Measurements from ENCODE around the gene AUP1.
"Not testable (repeated sequence)": the region's sequence is repeated elsewhere in the genome, so short reads cannot be mapped to it uniquely, and the experiment has no call there.

The AUP1 gene
- total RNA-seq: 157 to 211 reads per million in 2 experiments

DNA sequence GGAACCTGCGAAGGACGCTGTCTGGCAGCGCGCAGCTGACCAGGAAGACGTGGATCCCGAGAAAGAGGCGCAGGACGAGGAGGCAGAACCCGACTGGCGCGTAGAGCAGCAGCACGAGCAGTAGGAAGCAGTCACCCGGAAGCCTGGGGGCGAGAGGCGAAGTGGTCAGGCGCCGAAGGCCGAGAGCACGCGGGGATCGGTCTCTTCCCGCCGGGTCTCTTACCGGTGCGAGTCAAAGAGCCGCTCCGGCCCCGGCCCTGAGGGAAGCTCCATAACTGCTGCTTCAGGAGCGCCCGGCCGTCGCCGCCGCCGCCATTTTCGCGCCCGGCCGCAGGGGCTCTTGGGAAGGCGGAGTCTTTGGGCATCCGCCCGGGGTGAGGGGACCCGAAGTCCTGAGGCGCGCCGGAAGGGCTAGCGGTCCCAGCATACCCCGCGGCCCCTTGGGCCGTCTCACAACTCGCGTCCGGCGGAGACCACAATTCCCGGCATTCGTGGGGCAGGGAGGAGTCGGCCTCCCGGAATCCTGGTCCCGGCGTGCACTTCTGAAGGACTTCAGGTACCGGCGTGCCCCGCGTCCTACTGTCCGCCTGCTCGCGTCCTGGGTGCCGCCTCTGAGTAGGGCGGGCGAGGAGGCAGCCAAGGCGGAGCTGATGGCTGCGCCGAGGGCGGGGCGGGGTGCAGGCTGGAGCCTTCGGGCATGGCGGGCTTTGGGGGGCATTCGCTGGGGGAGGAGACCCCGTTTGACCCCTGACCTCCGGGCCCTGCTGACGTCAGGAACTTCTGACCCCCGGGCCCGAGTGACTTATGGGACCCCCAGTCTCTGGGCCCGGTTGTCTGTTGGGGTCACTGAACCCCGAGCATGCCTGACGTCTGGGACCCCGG, at the start of gene AUP1, which contains the start of gene HTRA2:
Gene AUP1 (minus strand): TSS at position 350 of the 882 bp plus-strand sequence. CDS start 77 bp downstream, at position 273.
Gene HTRA2 (plus strand): TSS at position 577 of the 882 bp plus-strand sequence. CDS start 74 bp downstream, at position 651.
- peak; percentile 74 for DNase-seq (ENCODE audit: low read depth)

DNA sequence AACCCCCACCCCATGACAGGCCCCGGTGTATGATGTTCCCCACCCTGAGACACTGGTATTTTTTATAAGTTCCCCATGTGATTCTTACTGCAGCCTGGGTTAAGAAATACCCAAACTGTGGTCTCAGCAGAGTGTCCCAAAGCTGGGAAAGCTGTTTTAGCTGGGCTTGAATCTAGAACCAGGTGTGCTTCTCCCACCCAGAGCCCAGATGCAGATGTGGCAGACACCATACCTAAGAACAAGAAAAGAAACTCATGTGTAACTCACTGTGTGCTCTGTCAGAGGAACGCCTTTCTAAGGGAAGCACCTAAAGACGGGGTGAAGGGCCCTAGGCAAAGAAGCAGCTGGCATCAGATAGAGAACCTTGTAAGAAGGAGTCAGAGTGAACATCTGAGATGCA, 48.9 kb upstream of the AUP1 start:
- no peak for DNase-seq (ENCODE audit: low read depth)

GRCh38 chr2:74577448-74577847, 47.9 kb upstream of the AUP1 start:
- DNase-seq (ENCODE audit: low read depth): no peak

- no peak for DNase-seq (ENCODE audit: low read depth)
Measured at GRCh38 chr2:74576863-74577229, 47.3 kb upstream of the AUP1 start.

DNA sequence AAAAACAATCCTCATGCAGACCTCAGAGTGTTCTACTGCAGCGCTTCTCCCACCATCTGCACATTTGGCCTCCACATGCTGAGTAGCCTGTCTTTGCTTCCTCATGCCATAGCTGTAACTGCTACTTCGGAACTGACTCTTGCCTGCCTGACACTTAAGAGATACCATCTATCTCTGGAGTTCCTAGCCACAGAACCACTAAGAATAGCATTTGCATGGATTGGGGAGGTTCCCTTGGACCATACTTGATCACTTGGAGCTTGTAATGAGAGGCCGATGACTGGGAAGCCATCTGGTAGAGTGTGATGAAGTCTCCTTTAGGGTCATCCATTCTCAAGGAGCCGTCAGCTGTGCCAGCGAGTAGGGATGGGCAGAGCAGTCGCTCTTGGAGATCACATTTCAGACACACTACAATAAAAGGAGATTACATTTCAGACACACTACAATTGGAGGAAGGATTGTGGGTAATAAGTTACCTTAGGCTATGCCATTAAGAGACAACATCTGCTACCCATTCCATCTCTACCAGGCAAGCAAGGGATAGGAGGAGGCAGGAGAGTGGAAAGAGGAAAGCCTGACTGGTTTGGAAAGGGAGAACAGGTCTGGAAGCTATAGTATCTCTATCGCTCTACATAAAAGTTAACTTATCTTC, 46.8 kb upstream of the AUP1 start:
- no peak for DNase-seq (ENCODE audit: low read depth)

DNA sequence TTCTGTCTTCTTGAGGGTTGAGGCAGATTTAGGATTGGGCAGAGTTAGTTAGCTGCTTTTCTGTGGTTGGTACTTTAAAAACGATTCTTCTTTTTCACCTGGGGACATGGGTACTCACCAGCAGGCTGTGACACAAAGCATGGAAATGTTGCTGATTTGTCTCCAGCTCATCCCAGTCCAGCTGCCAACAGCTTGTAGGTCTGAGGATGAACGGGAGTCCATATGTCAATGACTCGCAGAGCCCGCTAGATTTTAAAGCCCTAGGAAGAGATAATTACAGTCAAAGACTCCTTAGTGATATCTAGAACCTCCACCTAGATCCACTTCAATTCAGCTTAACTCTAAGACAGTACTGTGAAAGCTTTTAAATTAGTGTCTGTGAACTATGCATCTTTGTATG, 45.8 kb upstream of the AUP1 start:
- no peak for DNase-seq (ENCODE audit: low read depth)

DNA sequence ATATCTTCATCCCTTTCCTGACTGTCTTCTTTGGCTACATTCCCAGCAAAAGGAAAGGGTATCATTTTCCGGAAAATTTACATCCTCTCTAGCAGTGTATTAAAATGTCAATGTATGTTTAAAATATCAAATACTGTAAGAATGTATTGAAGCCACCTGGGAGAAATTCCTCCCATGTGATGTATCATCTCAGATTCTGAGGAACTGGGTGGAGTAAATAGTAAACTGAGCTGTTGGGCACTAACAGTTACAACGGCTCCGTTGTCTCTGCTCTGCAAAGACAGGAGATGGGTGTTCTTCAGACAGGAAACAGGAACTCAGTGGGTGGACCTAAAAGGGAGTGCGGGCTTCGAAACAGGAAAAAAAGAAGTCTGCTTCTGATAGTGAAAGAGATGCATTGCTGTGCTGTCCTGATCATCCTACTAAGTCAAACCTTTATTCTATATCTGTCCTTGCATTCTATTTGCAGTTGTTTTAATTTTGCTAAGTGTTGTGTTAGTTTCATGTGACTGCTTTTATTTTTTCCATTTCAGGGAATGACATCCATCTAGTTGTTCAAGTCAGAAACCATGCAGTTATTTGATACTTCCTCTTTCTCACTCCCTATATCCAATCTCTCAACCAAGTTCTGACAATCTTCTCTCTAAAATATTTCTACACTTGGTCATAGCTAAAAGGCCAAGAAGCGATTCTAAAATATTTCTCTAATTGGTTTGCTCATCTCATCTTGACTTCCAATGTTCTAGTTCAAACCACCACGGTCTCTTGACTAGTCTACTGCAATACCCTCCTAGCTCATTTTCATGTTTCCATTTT, 44.4 kb upstream of the AUP1 start:
- DNase-seq (ENCODE audit: low read depth): no peak

- DNase-seq (ENCODE audit: low read depth): no peak
Measured at GRCh38 chr2:74572178-74572925, 42.8 kb upstream of the AUP1 start.

- no peak for DNase-seq (ENCODE audit: low read depth)
Measured at GRCh38 chr2:74571058-74571457, 41.6 kb upstream of the AUP1 start.

DNA sequence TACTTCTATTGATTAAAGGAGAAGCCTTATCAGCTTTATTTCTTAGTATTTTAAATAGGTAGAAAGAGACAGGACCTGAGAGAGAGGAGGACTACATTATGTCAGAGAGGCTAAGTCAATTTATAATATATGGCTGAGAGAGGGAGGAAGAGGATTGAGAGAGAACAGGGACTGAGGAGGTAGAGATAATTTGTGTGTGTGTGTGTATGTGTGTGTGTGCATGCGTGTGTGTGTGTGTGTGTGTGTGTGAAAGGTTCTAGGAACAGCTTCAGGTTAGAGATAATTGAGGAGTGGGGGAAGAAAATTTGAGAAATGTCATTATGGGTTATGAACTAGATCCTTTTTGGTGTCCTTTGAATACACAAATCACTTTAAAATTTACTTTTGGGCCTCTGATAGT, 40.2 kb upstream of the AUP1 start:
- no peak for DNase-seq (ENCODE audit: low read depth)

GRCh38 chr2:74567881-74568280, 38.4 kb upstream of the AUP1 start:
- no peak for DNase-seq (ENCODE audit: low read depth)

- no peak for DNase-seq (ENCODE audit: low read depth)
Measured at GRCh38 chr2:74566754-74567085, 37.2 kb upstream of the AUP1 start.

DNA sequence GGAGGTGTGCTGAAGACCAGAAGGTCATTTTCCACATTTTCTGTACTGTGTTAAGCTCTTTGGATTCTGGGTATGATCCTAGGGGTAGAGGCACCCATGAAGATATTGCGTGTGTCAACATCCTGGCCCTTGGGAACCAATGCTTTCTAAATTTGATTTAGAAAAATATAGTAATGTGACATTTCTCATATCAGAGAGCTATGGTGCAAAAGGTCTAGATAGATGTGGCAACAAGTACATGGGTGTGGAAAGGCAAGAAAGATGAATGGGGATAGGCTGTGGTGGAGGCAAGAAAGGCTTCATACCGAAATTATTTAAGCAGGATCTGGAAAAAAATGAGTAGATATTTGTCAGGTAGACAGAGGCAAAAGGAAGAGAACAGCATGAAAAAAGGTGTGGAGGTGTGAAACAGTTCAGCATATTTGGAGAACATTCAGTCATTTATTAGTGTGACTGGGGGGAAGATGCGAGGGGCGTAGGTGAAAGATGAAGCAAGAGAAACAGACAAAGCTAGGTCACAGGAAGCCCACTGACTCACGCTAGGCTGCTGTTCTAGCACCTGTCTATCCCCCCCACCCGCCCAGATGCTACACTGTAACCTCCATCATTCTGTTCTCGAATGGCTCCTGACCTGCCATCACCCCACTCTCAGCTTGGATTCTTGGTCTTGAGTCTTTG, 36.7 kb upstream of the AUP1 start:
- DNase-seq (ENCODE audit: low read depth): no peak

- DNase-seq (ENCODE audit: low read depth): no peak
Measured at GRCh38 chr2:74564222-74564621, 34.7 kb upstream of the AUP1 start.

DNA sequence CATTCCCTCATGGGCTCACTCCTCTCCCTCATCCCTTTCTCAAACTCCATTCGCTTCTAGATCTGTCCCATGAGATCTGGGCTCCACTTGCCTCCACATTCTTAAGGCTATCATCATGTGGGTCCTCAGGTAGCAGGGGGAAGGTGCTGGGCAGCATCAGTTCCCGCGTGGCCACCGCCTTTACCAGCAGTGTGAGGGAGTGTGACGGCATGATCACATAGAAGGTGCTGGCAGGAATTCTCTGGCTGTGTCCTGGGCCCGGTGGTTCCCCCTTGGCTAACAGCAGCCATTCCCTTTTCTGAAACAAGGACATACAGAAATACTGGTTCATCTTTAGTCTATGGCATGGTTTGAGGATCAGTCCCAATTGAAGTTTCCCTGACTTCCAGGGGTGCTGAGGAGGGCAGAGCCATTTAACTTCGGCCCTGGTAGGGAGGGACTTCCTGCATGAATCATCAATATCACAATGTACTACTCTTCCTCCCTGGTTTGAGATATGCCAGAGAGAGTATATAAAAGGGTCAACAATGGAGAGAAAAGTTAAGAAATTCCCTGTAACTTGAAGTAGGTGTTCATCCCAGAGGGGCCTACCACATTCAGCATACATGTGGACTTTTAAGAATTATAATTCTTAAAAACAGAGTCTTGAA, 32.7 kb upstream of the AUP1 start:
- no peak for DNase-seq (ENCODE audit: low read depth)

DNA sequence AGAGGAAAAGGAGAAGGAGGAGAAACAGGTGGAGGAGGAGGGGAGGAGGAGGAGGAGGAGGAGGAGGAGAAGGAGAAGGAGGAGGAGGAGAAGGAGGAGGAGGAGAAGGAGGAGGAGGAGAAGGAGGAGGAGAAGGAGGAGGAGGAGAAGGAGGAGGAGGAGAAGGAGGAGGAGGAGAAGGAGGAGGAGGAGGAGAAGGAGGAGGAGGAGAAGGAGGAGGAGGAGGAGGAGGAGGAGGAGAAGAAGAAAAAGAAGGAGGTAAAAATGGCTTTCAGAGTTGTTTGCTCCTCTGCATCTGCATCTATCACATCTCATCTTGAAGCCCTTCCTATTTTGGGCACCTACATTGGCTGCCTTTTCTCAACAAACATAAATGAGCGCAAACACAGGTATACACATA, 31.5 kb upstream of the AUP1 start:
- DNase-seq (ENCODE audit: low read depth): not testable (repeated sequence)

GRCh38 chr2:74560591-74560990, 31.1 kb upstream of the AUP1 start:
- no peak for DNase-seq (ENCODE audit: low read depth)

DNA sequence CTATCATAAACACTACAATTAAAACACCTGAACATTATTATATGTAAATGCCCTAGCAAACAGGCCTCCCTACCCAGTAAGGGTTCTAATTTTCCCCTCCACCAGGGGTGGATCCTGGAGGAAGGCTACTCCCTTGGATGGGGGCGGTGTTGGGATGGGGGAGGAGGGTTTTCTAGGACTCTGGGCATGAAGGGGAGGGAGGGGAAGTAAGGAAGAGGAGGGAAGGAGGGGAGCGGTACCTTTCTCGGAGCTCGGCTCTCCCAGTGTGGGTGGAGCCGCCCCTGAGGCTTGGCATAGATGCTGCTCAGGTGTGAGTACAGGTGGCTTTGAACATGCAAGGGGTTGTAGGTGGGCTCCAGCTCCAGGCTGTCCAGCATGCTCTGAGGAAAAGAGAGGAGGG, 30.4 kb upstream of the AUP1 start:
- DNase-seq (ENCODE audit: low read depth): no peak

DNA sequence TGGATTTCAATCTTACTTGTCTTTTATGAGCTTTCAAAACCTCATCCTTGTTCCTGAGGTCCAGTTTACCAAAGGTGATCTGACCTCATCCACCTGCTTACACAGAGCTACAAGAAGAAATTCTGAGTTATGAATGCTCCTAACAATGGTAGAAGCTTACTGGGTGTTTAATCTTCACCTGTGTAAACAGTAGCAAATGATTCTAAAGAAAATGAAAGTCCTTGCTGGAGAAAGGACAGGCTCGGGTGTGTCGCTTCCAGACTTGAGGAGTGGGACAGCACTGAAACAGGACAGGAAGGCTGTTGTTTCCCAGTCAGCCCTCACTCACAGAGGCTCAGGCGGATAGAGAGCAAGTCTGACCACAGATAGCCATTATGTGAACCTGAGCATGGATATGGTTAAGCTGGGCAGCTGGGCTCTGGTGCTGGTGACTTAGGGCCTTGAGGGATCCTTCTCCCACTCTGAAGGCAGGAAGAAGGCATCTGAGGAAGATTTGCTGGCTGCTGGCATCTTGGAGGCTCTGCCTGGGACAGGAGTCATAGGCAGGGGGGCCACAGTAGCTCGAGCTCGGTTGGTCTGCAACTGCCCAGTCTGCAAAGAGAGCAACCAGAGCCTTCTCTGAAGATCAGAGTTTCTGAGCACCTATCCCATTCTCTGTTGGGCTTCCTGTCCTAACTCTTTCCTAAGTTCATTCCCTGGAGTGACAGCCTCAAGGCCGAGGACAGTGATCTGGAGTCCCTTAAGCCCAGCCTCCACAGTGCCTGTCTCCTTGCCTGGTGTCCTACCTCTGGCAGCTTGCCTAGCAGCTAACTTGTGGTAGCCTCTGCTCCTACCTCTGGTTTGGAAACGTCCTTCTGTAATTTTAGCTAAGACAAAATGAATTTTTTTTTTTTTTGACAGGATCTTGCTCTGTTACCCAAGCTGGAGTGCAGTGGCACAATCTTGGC, 29.1 kb upstream of the AUP1 start:
- no peak for DNase-seq (ENCODE audit: low read depth)
